Measurements from ENCODE around the gene MRPS9. TPM values are rescaled to one million over a fixed set of nuclear protein-coding genes. Genes with fewer than 3 reads are reported as not detected.

MRPS9 gene
- polyA plus RNA-seq, 1 donor from 2014 or later = 33.6 TPM

DNA sequence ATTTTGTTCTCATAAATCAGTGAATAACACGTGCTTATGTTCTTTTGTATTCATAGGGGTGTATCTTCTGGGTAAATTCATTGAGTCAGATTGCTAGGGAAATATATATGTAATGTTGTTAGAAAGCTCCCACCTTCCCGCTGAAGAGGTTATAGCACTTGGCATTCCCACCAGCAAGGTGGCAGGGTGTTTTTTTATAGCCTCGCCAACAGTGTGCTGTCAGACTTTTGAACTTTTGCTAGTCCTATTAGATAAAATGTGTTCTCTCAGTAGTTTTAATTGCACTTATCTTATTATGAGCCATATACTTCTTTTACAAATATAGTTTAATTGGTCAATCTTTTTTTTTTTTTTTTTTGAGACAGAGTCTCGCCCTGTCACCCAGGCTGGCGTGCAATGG is 31.0 kb downstream of the MRPS9 start:
- peaks cover 0 to 10% (median 6%) of the 10 kb centered on the region in 3 donors for H3K4me1 Mint-ChIP-seq
- H3K9me3 Mint-ChIP-seq = no peaks in the 10 kb centered on the region
- H3K4me3 Mint-ChIP-seq = no peak overlapping the region
- H3K27me3 Mint-ChIP-seq = no peaks in the 10 kb centered on the region
- H3K27ac Mint-ChIP-seq = no peak overlapping the region
- H3K36me3 Mint-ChIP-seq = peaks cover 14% of the 10 kb centered on the region

DNA sequence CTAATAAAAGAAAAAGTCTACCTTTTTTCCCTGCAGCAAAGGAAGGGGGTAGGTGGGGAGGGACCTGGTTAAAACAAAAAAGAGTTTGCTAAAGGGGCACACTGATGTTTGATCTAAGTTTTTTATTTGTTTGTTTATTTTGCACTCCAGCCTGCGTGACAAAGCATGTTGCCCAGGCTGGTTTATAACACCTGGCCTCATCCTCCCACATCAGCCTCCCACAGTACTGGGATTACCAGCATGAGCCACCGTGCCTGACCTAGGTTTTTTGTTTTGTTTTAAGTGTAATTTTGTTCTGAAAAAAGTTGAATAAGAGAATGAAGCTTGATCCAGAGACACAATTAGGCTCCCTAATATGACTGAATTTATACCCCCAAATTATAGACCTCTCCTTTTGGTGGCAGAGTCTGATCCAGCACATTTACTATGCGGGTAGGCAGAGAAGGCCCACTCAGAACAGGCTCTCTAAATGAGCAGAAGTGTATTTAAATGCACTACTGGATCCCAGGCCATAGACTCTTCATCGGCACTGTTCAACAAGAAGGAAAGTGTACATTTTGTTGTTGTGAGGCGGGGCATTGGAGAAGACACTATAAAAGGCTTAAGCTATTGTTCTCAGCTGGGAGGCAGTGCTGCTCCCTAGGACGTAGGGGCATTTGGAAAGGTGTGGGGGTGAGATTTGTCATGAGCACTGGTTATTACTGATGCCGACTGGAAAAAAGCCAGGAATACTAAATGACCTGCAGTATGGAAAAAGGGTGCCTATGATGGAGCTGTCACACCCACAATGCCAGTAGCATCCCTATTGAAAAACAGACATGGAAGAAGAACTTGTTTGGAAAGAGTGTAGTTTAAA is 32.4 kb downstream of the MRPS9 start:
- H3K9me3 Mint-ChIP-seq = no peaks in the 10 kb centered on the region
- no peak overlapping the region for H3K4me3 Mint-ChIP-seq
- peaks cover 12% of the 10 kb centered on the region for H3K36me3 Mint-ChIP-seq
- peaks cover 0 to 3% (median 2%) of the 10 kb centered on the region in 3 donors for H3K4me1 Mint-ChIP-seq
- no peaks in the 10 kb centered on the region for H3K27me3 Mint-ChIP-seq
- no peak overlapping the region for H3K27ac Mint-ChIP-seq

DNA sequence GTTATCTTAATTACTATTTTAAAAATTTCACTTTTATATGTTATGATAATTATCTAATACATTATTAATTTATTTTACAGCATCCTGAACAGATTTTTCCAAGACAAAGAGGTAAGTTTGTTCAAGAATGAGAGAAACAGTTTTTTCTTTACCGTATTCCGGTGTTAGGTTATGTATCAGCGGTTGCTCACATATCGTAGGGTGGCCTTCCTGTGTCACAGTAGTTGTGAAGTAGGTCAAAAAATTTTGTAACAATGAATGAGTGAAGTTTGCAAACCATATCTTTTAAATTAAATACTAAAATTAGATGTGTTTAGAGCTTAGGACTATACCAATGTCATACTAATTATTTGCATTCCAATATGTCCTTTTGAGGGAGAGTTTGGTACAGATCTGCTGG is 33.5 kb downstream of the MRPS9 start:
- Mint-ChIP-seq H3K4me1 (peaks cover 0 to 2% (median 2%) of the 10 kb centered on the region in 3 donors), H3K9me3 (no peaks in the 10 kb centered on the region), H3K36me3 (peaks cover 12% of the 10 kb centered on the region), H3K27me3 (no peaks in the 10 kb centered on the region), H3K27ac (no peak overlapping the region), H3K4me3 (no peak overlapping the region)

DNA sequence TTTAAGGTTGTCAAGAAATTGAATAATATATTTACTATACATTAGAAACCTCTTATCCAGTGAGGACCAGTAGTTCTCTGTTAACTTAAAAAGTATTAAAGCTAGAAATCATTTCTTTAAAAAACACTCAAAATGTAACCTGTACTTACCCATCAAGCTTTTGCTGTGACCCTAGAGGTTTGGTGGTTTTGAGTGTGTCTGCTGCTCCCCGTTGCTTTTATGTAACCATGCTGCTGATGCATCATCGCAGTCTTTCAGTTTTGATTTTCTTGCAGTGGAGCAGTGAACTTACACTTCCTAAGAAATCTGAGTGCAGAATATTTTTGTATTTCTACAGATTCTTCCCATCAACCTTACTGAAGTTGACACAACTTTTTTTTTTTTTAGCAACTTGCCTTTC is 34.2 kb downstream of the MRPS9 start:
- H3K36me3 Mint-ChIP-seq = peaks cover 12% of the 10 kb centered on the region
- no peaks in the 10 kb centered on the region for H3K9me3 Mint-ChIP-seq
- H3K27ac Mint-ChIP-seq = peak overlapping the region in 1 of 3 donors; percentile 46
- H3K27me3 Mint-ChIP-seq = no peaks in the 10 kb centered on the region
- no peak overlapping the region for H3K4me3 Mint-ChIP-seq
- H3K4me1 Mint-ChIP-seq = peaks cover 0 to 2% (median 2%) of the 10 kb centered on the region in 3 donors

DNA sequence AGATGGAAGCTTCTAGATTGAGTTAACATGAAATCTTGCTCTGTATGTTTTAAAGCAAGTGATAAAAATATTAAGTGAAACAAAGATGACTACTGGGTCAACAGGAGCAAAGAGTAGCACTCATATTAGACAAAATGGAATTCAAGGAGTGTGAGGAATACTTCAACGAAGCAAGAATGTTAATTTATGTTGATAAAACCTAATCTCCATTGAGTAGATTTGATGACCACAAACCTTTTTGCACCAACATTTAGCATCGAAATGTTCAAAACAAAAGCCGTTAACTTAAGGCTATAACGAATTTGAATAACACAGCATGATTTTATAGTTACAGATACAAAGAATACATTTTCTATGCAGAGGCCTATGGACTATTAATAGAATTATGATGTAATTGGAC is 35.7 kb downstream of the MRPS9 start:
- Mint-ChIP-seq H3K36me3 (peaks cover 13% of the 10 kb centered on the region), H3K4me1 (peaks cover 0 to 2% (median 0%) of the 10 kb centered on the region in 3 donors), H3K9me3 (no peaks in the 10 kb centered on the region), H3K27me3 (no peaks in the 10 kb centered on the region), H3K27ac (no peak overlapping the region), H3K4me3 (no peak overlapping the region)

DNA sequence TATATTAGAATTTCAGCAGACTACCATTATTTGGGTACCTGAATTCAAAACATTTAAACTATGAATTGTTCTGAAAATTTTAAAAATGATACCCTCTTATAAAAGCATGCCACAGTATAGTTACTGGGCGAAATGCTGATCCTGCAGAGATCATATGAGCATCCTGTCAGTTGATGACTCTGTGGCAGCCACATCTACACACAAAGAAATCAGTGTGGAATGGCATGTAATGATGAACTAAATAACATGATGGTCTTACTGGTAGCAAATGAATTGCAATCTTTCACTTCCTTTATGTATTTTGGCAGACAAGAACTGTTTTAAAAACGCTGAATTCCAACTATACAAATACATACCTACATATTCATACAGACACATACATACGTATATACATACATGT is 38.3 kb downstream of the MRPS9 start:
- no peak overlapping the region for H3K27ac Mint-ChIP-seq
- no peaks in the 10 kb centered on the region for H3K27me3 Mint-ChIP-seq
- peaks cover 6% of the 10 kb centered on the region for H3K36me3 Mint-ChIP-seq
- H3K4me1 Mint-ChIP-seq = peaks cover 0 to 2% (median 0%) of the 10 kb centered on the region in 3 donors
- no peak overlapping the region for H3K4me3 Mint-ChIP-seq
- no peaks in the 10 kb centered on the region for H3K9me3 Mint-ChIP-seq

DNA sequence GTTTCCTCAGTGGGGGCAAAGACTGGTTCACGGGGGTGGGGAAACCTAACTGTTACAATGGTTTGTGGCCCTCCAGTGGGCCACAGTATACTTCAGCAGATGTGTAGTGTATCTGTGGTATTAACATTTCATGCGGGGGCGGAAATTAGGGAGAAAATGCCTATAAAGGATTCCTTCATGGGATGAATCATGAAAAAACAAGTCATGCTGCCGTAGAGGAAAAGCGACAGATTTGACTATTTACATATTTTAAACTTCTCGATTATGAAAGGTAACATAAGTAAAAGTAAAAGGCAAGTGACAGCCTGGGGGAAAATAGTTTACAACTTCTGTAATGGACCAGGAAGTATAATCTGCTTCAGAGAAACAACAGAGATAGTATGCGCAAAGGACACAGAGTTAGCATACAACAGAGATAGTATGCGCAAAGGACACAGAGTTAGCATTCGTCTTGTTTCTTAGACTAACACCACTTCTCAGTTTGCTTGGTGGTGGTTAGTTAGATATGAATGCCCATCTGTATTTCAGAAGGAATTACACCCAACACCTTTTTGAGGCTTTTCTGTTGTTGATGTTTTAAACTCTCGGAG is 41.1 kb downstream of the MRPS9 start:
- peak overlapping the region in 1 of 3 donors; percentile 39 for H3K27ac Mint-ChIP-seq
- no peaks in the 10 kb centered on the region for H3K4me1 Mint-ChIP-seq
- no peak overlapping the region for H3K4me3 Mint-ChIP-seq
- no peaks in the 10 kb centered on the region for H3K9me3 Mint-ChIP-seq
- no peaks in the 10 kb centered on the region for H3K27me3 Mint-ChIP-seq
- H3K36me3 Mint-ChIP-seq = peaks cover 5% of the 10 kb centered on the region

DNA sequence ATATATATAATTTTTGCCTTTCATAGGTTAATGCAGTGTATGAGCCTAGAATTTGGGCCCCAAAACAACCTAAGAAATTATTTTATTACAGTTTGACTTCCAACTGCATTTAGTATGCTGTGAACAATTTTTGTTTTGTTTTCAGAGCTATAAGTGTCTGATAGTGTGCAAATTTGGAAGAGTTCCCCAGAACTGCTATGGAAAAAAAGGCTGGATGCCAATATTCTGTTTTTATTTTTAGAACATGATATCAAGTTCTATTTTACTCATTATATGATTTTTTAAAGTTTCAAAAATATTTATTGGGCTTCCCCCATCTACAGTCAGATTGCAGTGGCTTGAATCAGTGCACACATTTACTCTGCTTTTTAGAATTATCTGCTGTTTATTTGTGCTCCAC is 42.6 kb downstream of the MRPS9 start:
- peaks cover 0 to 1% (median 0%) of the 10 kb centered on the region in 3 donors for H3K4me1 Mint-ChIP-seq
- no peaks in the 10 kb centered on the region for H3K27me3 Mint-ChIP-seq

DNA sequence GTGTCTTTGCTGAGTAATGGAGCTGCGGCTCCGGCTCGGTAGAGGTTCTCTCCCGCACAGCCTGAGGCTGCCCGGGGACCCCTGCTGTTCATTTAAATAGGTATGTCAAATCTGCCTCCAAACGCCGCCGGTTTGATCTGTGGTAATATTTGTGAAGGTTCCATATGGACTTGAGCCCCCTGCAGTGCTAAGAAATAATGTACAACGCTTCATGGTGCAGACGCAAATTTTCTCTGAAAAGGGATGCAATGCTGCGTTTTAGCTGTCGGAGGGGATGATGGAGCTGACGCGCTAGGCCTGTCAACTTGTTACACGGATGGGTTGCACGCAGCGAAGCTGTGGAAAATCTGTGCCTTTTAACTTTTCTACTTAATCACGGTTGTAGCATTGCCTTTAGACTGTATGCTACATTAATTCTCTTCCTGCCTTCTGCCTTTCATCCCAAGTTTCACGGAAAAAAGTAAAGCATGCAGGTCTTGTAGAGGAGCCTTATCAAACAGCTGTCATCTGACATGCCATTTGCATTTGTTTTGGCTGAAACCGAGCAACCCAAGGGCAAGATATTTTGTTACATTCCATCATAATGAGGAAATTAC is 43.2 kb downstream of the MRPS9 start:
- Mint-ChIP-seq H3K27ac (no peak overlapping the region), H3K36me3 (peaks cover 6% of the 10 kb centered on the region), H3K4me3 (no peak overlapping the region), H3K27me3 (no peaks in the 10 kb centered on the region), H3K9me3 (no peaks in the 10 kb centered on the region), H3K4me1 (peaks cover 0 to 1% (median 0%) of the 10 kb centered on the region in 3 donors)

More for the DNA sequence above, 42.6 kb downstream of the MRPS9 start:
- H3K4me3 Mint-ChIP-seq = no peak overlapping the region
- H3K27ac Mint-ChIP-seq = no peak overlapping the region
- no peaks in the 10 kb centered on the region for H3K9me3 Mint-ChIP-seq
- peaks cover 6% of the 10 kb centered on the region for H3K36me3 Mint-ChIP-seq

DNA sequence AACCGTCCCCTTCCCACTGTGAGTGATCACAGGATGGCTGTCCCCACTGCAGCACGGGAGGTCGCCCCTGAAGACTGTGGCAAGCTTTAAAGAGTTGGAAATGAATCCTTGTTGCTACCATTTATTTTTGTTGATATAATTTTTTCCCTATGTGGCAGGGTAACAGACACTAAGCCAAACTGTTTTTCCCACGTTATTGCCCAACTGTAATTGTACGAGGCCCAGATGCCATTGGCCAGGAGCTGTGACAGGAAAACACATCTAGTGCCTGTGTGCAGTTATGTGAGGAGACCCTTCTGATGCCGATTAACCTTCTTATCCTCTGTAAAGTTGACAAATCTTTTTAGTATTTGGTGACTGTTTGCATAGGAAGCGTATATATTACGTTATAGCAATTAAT is 44.2 kb downstream of the MRPS9 start:
- Mint-ChIP-seq H3K4me3 (no peak overlapping the region), H3K27ac (no peak overlapping the region), H3K27me3 (no peaks in the 10 kb centered on the region), H3K36me3 (peaks cover 6% of the 10 kb centered on the region), H3K9me3 (no peaks in the 10 kb centered on the region), H3K4me1 (peaks cover 0 to 7% (median 2%) of the 10 kb centered on the region in 3 donors)

DNA sequence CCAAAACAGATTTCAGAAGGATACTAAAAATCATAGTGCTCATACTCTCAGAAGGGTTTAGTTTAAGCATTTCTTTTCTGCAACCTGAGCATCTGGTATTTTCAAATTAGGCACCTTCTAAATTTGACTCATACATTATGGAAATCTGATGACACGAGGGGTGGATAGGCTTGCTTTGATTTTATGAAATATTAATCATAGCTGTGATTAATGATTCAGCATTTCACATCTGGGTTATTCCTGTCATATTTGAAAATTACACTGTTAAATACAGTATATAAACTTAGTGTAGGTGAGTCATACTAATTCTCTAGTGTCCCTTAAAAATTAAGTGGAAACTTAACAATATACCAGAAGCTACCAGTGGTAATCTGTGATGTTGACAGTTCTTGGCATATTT is 47.7 kb downstream of the MRPS9 start:
- no peak overlapping the region for H3K4me3 Mint-ChIP-seq
- peaks cover 0 to 12% (median 7%) of the 10 kb centered on the region in 3 donors for H3K4me1 Mint-ChIP-seq
- peaks cover 4% of the 10 kb centered on the region for H3K36me3 Mint-ChIP-seq
- H3K9me3 Mint-ChIP-seq = no peaks in the 10 kb centered on the region
- no peaks in the 10 kb centered on the region for H3K27me3 Mint-ChIP-seq
- H3K27ac Mint-ChIP-seq = no peak overlapping the region

DNA sequence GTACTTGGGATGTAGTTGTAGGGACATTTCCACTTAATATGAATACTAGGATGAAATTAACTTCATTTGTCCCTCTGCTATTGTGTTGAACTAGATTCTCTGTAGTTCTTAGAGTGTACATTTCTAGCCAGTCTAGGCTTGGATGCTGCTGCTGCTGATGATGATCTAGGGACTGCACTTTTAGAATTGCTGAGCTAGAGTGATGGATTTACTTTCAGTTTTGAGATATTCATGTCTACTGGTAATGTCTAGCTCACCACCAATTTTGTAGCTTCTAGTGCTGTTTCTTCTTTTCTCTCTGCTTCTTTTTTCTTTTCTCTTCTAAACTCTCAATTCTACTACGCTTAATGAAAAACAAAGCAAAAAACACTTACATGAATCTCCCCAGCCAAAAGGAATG is 49.4 kb downstream of the MRPS9 start:
- Mint-ChIP-seq H3K4me1 (peaks cover 0 to 12% (median 7%) of the 10 kb centered on the region in 3 donors), H3K27ac (no peak overlapping the region), H3K4me3 (no peak overlapping the region)

DNA sequence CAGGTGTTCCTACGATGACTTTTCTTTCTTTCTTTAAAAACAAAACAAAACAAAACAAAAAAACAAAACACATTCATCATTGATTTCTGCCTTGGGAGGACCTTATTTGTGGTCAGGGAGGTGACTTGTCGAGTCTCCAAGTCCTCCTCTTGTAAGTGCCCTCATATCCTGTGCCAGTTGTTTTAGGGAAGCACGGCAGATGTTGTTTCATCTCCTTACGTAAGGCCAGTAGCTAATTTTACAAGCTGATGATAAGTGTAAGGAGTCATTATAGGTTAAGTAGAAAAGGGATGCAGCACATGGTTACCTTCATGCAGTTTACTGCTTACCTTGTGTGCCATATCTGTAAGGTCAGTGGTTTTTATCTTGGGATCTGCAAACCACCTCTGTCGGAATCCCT is 52.2 kb downstream of the MRPS9 start:
- peaks cover under 1% of the 10 kb centered on the region for H3K36me3 Mint-ChIP-seq
- H3K4me1 Mint-ChIP-seq = peaks cover 0 to 11% (median 7%) of the 10 kb centered on the region in 3 donors
- no peaks in the 10 kb centered on the region for H3K9me3 Mint-ChIP-seq
- no peak overlapping the region for H3K27ac Mint-ChIP-seq
- H3K27me3 Mint-ChIP-seq = no peaks in the 10 kb centered on the region
- H3K4me3 Mint-ChIP-seq = no peak overlapping the region

More for the DNA sequence above, 49.4 kb downstream of the MRPS9 start:
- Mint-ChIP-seq H3K36me3 (peaks cover 4% of the 10 kb centered on the region), H3K9me3 (no peaks in the 10 kb centered on the region), H3K27me3 (no peaks in the 10 kb centered on the region)

DNA sequence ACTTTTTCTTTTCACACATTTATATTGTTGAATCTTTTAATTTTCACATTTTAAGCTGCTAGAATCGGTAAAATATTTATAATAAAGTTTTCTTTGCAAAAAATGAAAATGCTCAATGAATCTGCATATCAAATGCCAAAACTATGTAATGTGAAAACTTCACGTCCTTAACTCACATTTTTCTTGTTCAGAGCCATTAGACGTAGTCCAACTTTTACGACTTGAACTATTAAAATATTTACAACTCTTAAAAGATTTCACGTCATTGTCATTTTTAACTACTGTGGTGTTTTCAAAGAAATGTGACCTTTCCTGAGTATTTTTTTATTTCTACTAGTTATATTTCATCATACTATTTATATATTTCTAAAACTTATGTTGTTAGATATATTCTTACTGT is 54.9 kb downstream of the MRPS9 start:
- no peaks in the 10 kb centered on the region for H3K27me3 Mint-ChIP-seq
- peaks cover 4% of the 10 kb centered on the region for H3K36me3 Mint-ChIP-seq
- no peak overlapping the region for H3K4me3 Mint-ChIP-seq
- no peaks in the 10 kb centered on the region for H3K4me1 Mint-ChIP-seq
- H3K9me3 Mint-ChIP-seq = no peaks in the 10 kb centered on the region
- no peak overlapping the region for H3K27ac Mint-ChIP-seq

DNA sequence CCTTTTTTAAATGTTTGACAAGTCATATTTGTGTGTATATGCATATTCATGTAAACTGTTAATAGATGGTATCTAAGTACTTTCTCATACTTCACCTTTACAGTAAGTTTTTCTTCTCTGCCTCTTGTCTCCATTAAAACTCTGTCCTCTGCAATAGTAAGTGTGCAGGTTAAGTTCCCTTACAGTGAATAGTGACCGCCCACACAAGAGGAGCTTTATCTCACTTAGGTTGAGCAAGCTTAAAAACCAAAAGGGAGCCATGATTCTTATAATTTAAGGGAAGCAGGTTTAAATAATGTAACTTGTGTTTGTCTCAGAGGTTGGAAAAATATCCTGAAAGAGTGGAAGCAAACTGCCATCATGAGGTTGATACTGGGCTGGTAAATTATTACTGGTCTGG is 61.3 kb downstream of the MRPS9 start:
- H3K27me3 Mint-ChIP-seq = no peaks in the 10 kb centered on the region
- H3K27ac Mint-ChIP-seq = no peak overlapping the region
- no peak overlapping the region for H3K4me3 Mint-ChIP-seq
- peaks cover 0 to 2% (median 2%) of the 10 kb centered on the region in 3 donors for H3K4me1 Mint-ChIP-seq
- peaks cover 8% of the 10 kb centered on the region for H3K36me3 Mint-ChIP-seq
- no peaks in the 10 kb centered on the region for H3K9me3 Mint-ChIP-seq

Data from IgD-negative memory B cell (primary cell).